Nephron progenitor cell (in vitro differentiated cells): Measurements from ENCODE around the gene GSTO1.

Experiments used
- DNase-seq: peaks from one replicate; pipeline ENCODE4 v3.0.0; 2021
- H3K27ac Mint-ChIP-seq: 2 replicates; pipeline ENCODE4 v1.8.0; 2021; ENCODE audit warnings: mild to moderate bottlenecking, moderate library complexity, mixed read lengths
- H3K27me3 Mint-ChIP-seq: 2 replicates; pipeline ENCODE4 v1.8.0; 2021; ENCODE audit warnings: mild to moderate bottlenecking, low read depth, mixed read lengths; ENCODE audit not compliant: poor library complexity
- H3K36me3 Mint-ChIP-seq: 2 replicates; pipeline ENCODE4 v1.8.0; 2021; ENCODE audit warnings: low read depth, mixed read lengths
- H3K4me1 Mint-ChIP-seq: 2 replicates; pipeline ENCODE4 v1.8.0; 2021; ENCODE audit warnings: mixed read lengths
- H3K4me3 Mint-ChIP-seq: 2 replicates; pipeline ENCODE4 v1.8.0; 2021; ENCODE audit warnings: mild to moderate bottlenecking, moderate library complexity, mixed read lengths
- H3K9me3 Mint-ChIP-seq: 2 replicates; pipeline ENCODE4 v1.8.0; 2021; ENCODE audit warnings: mild to moderate bottlenecking, moderate library complexity, mixed read lengths
- TF ChIP-seq, protein P1 (sequence below): fragments of 200-600 bp; sonication (generic); IDR thresholded peaks from 2 replicates; pipeline ENCODE4 v1.5.0; 2021; ENCODE audit warnings: antibody characterized with exemption

Gene GSTO1

DNA sequence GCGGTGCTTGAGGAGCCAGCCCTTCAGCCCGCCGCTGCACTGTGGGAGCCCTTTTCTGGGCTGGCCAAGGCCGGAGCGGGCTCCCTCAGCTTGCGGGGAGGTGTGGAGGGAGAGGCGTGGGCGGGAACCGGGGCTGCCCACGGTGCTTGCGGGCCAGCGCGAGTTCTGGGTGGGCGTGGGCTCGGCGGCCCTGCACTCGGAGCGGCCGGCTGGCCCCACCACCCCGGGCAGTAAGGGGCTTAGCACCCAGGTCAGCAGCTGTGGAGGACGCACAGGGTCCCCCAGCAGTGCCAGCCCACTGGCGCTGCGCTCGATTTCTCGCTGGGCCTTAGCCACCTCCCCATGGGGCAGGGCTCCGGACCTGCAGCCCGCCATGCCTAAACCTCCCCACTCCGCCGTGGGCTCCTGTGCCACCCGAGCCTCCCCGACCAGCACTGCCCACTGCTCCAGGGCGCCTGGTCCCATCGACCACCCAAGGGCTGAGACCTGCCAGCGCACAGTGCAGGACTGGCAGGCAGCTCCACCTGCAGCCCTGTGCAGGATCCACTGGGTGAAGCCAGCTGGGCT lies 9.5 kb upstream of the GSTO1 start:
- Mint-ChIP-seq H3K27ac (no peak overlapping the region), H3K4me3 (no peak overlapping the region), H3K36me3 (peaks cover 16% of the 10 kb centered on the region), H3K9me3 (peaks cover 42% of the 10 kb centered on the region), H3K27me3 (peaks cover 11% of the 10 kb centered on the region), H3K4me1 (peaks cover 29% of the 10 kb centered on the region)
- TF ChIP-seq, protein P1, sequence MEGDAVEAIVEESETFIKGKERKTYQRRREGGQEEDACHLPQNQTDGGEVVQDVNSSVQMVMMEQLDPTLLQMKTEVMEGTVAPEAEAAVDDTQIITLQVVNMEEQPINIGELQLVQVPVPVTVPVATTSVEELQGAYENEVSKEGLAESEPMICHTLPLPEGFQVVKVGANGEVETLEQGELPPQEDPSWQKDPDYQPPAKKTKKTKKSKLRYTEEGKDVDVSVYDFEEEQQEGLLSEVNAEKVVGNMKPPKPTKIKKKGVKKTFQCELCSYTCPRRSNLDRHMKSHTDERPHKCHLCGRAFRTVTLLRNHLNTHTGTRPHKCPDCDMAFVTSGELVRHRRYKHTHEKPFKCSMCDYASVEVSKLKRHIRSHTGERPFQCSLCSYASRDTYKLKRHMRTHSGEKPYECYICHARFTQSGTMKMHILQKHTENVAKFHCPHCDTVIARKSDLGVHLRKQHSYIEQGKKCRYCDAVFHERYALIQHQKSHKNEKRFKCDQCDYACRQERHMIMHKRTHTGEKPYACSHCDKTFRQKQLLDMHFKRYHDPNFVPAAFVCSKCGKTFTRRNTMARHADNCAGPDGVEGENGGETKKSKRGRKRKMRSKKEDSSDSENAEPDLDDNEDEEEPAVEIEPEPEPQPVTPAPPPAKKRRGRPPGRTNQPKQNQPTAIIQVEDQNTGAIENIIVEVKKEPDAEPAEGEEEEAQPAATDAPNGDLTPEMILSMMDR = no peak
- no peak for DNase-seq

DNA sequence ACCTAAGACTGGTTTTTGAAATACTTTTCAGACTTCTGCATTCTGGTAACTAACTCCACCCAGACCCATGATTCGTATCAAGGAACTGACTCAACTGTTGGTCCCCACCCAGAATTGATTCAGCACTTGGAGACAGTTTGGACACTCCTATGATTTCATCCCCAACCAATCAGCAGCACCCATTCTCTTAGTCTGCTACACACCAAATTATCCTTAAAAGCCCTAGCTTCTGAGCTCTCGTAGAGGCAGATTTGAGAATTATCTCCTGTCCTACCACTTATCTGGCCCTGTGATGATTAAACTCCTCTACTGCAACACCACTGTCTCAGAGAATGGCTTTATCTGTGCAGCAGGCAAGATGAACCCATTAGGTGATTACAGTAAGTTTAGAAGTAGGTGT lies 7.7 kb upstream of the GSTO1 start:
- Mint-ChIP-seq H3K27ac (no peak overlapping the region), H3K4me1 (peaks cover 40% of the 10 kb centered on the region), H3K4me3 (no peak overlapping the region), H3K9me3 (peaks cover 42% of the 10 kb centered on the region), H3K36me3 (peaks cover 16% of the 10 kb centered on the region), H3K27me3 (peaks cover 6% of the 10 kb centered on the region)
- DNase-seq = no peak
- TF ChIP-seq, protein P1 = no peak

DNA sequence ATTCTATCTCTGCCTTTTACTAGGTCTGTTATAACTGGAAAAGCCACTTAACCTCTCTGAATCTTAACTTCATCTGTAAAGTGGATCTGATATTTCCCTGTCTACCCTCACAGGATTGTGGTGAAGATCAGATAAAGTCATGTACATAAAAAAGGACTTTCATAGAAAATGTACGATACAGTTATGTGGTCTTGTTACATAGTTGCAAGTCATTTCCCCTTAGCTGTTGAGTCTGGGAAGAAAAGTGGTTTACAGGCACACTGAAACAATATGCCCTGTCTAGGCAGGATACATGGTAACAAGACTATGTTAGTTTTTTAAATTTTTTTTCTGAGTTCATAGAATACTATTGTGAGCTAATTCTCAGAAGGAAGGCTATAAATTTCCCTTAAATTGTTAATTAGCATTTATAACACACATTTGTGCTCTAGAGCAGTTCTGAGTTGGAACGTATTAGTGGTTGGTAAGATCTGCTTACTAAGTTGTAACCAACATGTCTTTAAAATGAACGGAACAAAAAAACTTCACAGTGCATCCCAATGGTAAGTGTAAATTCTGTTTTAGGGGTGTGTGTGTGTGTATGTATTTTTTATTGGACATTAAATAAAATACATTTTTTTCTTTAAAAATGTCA lies 7.1 kb upstream of the GSTO1 start:
- peaks cover 10% of the 10 kb centered on the region for H3K27me3 Mint-ChIP-seq
- no peak for DNase-seq
- H3K4me3 Mint-ChIP-seq = no peak overlapping the region
- no peak overlapping the region for H3K27ac Mint-ChIP-seq
- peaks cover 42% of the 10 kb centered on the region for H3K9me3 Mint-ChIP-seq
- H3K4me1 Mint-ChIP-seq = peaks cover 43% of the 10 kb centered on the region
- H3K36me3 Mint-ChIP-seq = peaks cover 16% of the 10 kb centered on the region
- TF ChIP-seq, protein P1 = no peak

DNA sequence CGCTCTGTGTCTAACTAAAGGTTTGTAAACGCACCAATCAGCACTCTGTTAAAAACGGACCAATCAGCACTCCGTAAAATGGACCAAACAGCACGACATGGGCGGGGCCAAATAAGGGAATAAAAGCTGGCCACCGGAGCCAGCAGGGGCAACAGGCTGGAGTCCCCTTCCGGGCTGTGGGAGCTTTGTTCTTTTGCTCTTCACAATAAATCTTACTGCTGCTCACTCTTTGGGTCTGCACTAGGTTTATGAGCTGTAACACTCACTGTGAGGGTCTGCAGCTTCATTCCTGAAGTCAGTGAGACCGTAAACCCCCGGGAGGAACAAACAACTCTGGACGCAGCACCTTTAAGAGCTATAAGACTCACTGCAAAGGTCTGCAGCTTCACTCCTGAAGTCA lies 5.8 kb upstream of the GSTO1 start:
- H3K27ac Mint-ChIP-seq = peak overlapping the region; percentile 94
- H3K27me3 Mint-ChIP-seq = peaks cover 23% of the 10 kb centered on the region
- DNase-seq = peak; percentile 29
- H3K36me3 Mint-ChIP-seq = peaks cover 16% of the 10 kb centered on the region
- H3K4me3 Mint-ChIP-seq = peak overlapping the region; percentile 39
- H3K9me3 Mint-ChIP-seq = peaks cover 42% of the 10 kb centered on the region
- peaks cover 51% of the 10 kb centered on the region for H3K4me1 Mint-ChIP-seq

DNA sequence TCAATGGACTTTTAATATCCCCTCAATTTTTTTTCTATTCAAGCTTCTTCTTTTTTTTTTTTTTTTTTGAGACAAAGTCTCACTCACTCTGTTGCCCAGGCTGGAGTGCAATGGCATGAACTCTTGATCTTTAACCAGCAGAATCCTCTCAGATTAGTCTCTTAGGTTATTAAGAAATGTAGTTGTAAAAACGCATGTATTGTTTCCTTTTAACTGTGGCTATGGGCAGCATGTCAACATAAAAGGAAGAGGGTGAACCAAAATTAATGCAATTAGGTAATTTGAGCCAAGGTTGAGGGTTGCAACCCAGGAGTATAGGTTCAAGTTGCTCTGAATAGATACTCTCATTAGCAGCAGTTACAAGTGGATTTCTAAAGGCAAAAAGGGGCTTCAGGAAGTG lies 4.3 kb upstream of the GSTO1 start:
- peaks cover 54% of the 10 kb centered on the region for H3K4me1 Mint-ChIP-seq
- H3K27ac Mint-ChIP-seq = no peak overlapping the region
- H3K36me3 Mint-ChIP-seq = peaks cover 16% of the 10 kb centered on the region
- H3K27me3 Mint-ChIP-seq = peaks cover 30% of the 10 kb centered on the region
- H3K4me3 Mint-ChIP-seq = no peak overlapping the region
- TF ChIP-seq, protein P1 = no peak
- H3K9me3 Mint-ChIP-seq = peaks cover 36% of the 10 kb centered on the region
- no peak for DNase-seq

DNA sequence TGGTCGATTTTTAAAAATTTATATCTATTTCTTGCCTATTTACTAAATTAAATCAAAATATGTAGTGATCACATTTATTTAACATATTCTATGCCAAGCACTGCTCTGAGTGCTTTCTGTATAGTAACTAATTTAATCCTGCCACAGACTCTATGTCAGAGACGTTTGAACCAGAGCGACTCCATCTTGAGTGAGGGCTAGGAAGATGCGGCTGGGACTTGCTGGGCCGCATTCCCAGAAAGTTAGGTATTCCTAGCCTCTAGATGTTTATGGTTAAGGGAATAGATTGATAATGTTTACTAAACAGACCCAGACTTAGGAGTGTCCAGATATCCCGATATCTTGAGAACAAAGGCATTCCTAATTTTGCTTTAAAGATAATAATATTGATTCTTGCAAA lies 3.2 kb upstream of the GSTO1 start:
- peaks cover 27% of the 10 kb centered on the region for H3K9me3 Mint-ChIP-seq
- DNase-seq = no peak
- peaks cover 9% of the 10 kb centered on the region for H3K36me3 Mint-ChIP-seq
- H3K27ac Mint-ChIP-seq = no peak overlapping the region
- TF ChIP-seq, protein P1 = no peak
- H3K4me1 Mint-ChIP-seq = peaks cover 64% of the 10 kb centered on the region
- peaks cover 30% of the 10 kb centered on the region for H3K27me3 Mint-ChIP-seq
- no peak overlapping the region for H3K4me3 Mint-ChIP-seq
